HG02571 (cell line): ENCODE results near the gene HES3.

Experiments used
- ATAC-seq: cut with Tn5 transposase; IDR thresholded peaks from one replicate; pipeline ENCODE4 v1.9.1; 2021; ENCODE audit warnings: mild to moderate bottlenecking, moderate library complexity; ENCODE audit not compliant: unreplicated experiment

The HES3 gene

GRCh38 chr1:6260961-6261614, 17.1 kb downstream of the HES3 start, which contains the start of gene GPR153:
Gene GPR153 (minus strand): TSS chr1:6261098. CDS start chr1:6254905, 6,193 bp downstream.
- no peak for ATAC-seq

GRCh38 chr1:6261615-6261995, 17.6 kb downstream of the HES3 start:
- no peak for ATAC-seq

DNA sequence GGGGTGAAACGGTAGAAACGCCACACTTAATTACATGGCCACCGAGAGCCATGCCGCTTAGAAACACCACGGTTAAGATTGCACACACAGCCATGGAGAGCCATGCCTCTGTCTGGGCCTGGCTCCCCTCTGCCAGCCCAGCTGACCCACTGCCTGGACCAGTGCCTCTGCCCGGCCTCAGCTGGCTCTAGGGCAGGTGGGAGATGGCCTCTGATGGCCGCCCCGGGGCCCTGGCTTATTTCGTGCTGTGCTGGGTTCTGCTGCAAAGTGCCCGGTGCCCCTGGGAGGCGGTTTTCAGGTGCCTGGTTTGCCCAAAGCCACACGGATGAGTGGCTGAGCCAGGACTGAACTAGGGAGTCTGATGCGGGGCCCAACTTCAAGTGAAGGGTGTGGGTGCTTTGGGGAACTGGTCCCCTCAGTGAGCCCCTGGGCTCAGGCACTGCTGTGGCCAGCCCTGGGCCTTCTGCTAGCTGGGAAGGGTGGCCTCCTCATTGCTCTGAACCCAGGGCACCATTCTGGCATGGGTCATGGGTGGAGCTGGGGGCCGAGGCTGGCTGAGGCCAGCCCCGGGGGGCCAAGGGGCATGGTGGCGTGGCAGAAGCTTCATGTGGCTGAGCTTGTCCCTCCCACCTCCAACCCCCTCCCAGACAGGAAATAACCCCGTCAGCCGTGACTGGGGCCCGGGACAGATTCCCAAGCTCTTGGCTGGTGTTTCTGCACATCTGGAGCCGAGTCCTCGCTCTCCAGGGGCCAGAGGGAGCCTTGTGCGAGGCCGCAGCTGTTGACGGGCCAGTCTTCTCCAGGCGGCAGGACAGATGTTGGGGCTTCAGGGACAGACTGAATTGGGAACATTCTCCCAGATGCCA, 18.8 kb downstream of the HES3 start:
- ATAC-seq: no peak

GRCh38 chr1:6263716-6264115, 19.7 kb downstream of the HES3 start:
- no peak for ATAC-seq

- no peak for ATAC-seq
Observed at GRCh38 chr1:6265151-6265550, 21.2 kb downstream of the HES3 start.

DNA sequence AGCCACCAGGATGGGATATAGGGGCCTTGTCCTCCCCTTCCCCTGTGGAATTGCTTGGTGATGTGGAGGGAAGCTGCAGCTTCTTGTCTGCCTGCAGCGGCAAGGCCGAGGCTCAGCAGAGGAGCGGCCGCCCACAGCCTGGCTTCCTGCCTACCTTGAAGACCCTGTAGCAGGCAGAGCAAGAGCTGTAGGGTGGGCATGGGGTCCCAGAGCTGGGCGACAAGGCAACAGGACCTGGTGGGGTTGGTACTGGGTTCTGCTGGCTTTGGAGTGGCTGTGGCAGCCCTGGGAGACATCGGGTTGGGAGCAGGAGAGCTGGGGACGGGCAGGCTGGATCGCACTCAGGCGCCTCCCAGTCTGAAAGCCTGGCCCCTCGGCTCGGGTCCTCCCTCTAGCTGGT, 22.7 kb downstream of the HES3 start:
- no peak for ATAC-seq

DNA sequence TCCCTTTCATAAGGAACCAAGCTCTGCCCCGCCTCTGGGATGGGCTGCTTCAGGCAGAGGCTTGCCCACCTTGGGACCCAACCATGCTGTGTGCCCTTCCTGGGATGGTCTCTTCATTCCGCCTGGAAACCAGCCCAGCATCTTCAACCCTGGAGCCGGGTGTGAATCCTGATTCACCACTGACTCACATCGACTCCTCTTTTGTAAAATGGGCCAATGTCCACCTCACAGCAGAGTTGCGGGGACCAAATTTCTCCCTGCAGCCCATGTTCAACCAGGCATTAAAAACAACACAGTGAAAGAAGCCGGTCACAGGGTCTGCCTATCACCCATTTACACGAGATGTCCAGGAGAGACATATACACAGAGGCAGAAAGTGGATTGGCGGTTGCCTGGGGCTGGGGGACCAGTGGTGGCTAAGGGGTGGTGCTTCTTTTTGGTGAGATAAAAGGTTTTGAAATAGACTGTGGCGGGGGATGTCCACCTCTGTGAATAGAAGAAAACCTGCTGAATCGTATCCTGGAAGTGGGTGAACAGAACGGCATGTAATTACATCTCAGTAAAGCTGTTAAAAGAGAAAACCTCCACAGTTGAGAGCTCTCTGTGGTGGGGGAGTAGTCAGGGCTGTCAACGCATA, 23.8 kb downstream of the HES3 start:
- ATAC-seq: no peak

DNA sequence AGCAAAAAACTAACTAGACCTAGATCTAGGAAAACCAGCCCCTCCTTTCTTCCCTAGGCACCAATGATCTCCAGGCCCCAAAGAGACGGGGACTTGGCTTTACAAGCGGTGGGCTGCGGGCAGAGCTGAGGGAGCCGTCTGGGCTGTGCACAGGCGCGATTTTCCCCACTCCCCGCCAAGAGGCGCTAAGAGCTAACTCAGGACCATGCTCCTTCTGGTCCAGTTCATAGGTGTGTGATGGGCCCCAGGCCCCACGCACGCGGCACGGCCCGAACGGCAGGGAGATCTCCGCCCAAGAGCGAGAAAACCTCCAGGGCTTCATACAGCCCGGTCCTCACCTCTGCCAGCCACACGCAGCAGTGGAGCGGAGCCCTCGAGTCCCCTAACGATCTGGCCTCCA, 24.4 kb downstream of the HES3 start:
- no peak for ATAC-seq

DNA sequence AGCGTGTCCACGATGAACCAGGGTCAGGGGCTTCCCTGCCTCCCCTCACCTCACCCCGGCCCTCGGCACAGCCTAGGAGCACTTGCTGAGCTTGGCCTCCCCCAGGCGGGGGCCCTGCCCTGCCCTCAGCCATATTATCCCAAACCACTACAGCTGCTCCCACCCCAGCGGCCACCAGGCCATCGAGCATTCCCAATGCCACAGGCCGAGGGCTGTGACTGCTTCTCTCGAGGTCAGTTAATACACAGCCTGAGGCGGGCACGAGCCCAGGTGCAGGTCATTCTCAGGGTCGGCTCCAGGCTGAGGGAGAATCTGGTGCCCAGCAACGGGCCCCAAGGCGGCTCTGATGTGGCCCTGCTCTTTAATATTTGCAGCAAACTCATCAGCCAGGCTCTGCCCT, 25.3 kb downstream of the HES3 start:
- no peak for ATAC-seq

- ATAC-seq: no peak
Observed at GRCh38 chr1:6269720-6270400, 25.9 kb downstream of the HES3 start.

GRCh38 chr1:6270401-6270800, 26.4 kb downstream of the HES3 start:
- ATAC-seq: no peak

GRCh38 chr1:6271006-6271405, 27.0 kb downstream of the HES3 start:
- ATAC-seq: no peak

DNA sequence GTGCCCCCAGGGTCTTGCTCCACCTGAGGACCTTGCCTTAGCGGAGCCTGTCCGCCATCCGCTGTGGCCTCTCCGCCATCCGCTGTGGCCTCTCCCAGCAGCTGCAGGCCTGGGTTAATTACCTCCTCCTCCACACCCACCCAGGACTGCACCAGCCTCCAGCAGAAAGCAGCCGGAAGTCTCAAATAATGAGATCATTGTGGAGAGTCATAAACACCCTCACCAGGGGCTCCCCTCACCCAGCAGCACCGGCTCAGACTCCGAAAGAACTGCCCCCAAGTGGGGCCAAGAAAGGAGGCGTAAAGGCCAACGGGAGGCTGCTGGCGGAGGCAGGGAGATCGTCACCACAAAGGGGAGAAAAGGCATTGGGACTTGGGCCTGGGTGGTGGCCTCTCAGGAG, 27.6 kb downstream of the HES3 start:
- ATAC-seq: no peak

DNA sequence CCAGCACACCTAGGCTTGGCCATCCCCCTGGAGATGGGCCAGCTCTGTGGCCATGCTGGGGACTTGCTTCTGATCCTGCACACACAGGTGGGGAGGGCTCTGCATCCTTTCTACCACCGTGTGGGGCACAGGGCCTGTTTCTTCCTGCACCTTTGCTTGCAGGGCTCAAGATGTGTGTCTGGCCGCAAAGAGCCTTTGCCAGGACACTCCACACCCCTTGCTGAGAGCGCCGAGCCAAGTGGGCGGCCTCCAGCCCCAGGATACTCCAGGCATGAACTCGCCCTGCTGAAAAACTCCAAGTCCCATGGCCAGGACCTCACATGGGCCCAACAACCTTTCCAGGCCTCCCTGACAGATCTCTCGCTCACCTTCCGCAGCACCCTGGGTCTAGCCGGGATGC, 28.5 kb downstream of the HES3 start:
- no peak for ATAC-seq

DNA sequence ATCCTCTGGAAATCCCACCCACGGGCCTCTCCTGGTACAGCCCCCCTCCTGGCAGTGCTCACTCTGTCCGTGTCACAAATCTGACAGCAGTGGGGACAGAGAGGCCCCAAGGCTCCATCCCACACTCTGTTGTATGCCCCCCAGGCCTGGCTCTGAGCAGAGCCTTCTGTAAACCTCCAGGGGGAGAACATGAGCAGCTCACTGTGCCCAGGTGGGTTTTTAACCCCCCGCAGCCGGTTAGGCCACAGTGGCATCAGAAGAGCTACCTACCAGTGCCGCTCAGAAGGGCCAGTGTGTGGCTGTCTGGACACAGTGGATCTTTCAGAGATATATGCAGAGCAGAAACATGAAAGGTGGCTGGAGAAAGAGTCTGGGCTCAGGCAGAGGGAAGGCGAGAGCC, 28.9 kb downstream of the HES3 start:
- no peak for ATAC-seq

DNA sequence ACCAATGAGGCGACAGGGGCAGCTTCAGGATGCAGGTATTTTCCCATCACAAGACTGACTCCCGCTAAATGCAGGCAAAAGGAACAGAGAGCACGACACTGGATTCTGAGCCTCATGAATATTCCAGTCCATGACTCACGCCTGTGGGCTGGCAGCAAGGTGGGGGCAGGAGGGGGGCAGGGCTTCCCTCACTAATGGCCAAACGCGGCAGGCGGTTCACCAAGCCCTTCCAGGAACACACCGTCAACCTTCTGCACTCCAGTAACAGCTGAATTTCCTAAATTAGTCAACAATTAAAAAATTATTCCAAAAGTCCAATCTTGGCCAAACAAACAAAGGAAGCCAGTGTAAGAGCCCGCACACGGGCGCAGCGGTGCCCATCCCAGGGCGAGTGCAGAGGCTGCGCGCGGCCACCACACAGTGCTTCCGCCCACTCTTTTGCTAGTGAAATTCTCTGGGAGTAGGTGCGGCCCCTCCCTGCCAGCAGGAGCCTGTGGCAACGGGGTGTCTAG, 29.5 kb downstream of the HES3 start:
- ATAC-seq: no peak

GRCh38 chr1:6274102-6274501, 30.1 kb downstream of the HES3 start:
- no peak for ATAC-seq

- ATAC-seq: no peak
Observed at GRCh38 chr1:6274622-6275139, 30.7 kb downstream of the HES3 start.

DNA sequence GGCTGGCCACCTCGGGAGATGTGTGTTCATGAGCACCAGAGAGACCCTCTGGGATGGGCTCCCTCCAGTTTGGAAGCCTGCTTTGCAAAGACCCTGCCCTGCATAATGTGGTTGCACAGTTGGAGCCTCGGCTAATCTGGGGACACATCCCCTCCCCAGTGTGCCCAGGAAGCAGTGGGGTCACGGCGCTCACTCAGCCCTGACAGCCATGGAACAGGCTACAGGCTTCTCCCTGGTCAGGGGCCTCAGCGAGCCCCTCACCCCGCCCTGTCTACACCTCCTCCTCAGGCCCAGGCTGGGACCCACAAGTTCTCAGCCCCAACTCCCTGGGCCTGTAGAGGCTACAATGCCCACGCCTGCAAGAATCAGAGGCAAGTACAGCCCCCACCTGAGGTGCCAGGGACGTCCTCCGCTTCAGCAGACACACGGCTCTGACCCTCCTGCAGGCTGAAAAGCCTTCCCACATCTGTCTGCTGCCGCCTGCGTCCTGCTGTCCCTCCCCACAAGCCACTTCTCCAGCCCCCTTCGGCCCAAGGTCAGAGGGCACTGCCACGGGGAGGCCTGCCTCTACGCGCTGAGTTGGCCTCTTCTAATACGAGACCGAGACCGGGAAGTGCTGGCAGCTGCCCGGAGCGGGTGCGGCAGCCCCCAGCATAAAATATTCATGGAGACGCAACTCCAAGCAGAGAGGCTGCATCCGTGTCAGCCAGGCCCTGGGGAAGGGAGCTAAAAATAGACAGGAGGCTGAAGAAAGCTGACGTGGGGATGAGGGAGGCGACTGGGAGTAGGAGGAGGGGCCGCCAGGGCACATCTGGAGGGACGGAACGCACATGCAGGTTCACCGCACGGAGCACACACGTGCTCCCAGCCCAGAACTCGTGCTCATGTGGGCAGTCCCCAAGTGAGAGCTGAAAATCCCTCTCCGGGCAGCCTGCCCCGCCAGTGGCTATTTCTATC, 32.1 kb downstream of the HES3 start:
- ATAC-seq: no peak
